ENCODE data around the gene GLRX5. TPM values are rescaled to one million over a fixed set of nuclear protein-coding genes. Genes with fewer than 3 reads are reported as not detected.

The GLRX5 gene
- total RNA-seq, 1 donor from 2014 or later: 85.0 TPM

- Histone ChIP-seq H3K4me3 (no peak overlapping the region), H3K27ac (replicated peaks) (no peak overlapping the region), H3K9me3 (replicated peaks) (no peaks in the 10 kb centered on the region), H3K36me3 (no peaks in the 10 kb centered on the region), H3K4me1 (peaks cover 70% of the 10 kb centered on the region), H3K27me3 (ENCODE audit: low read depth) (no peaks in the 10 kb centered on the region)
- DNase-seq: no peak
- intact Hi-C loops (cut with micrococcal nuclease): no loop called here
- TF ChIP-seq CTCF (IDR thresholded peaks at IDR 0.05; ENCODE audit: borderline replicate concordance): no peak
These were observed 41.3 kb upstream of the GLRX5 start for GRCh38 chr14:95493503-95493902.

- no peak for TF ChIP-seq CTCF (IDR thresholded peaks at IDR 0.05; ENCODE audit: borderline replicate concordance)
- Histone ChIP-seq H3K4me3 (no peak overlapping the region), H3K9me3 (replicated peaks) (no peaks in the 10 kb centered on the region), H3K27ac (replicated peaks) (no peak overlapping the region), H3K27me3 (ENCODE audit: low read depth) (no peaks in the 10 kb centered on the region), H3K4me1 (peaks cover 71% of the 10 kb centered on the region), H3K36me3 (no peaks in the 10 kb centered on the region)
- intact Hi-C loops (cut with micrococcal nuclease): no loop called here
- DNase-seq: no peak
These were observed 40.9 kb upstream of the GLRX5 start for GRCh38 chr14:95493976-95494375.

- TF ChIP-seq CTCF (IDR thresholded peaks at IDR 0.05; ENCODE audit: borderline replicate concordance): no peak
- no peaks in the 10 kb centered on the region for H3K27me3 ChIP-seq (ENCODE audit: low read depth)
- peaks cover 71% of the 10 kb centered on the region for H3K4me1 ChIP-seq
- no peaks in the 10 kb centered on the region for H3K9me3 ChIP-seq (replicated peaks)
- intact Hi-C loops (cut with micrococcal nuclease): no loop called here
- no peak overlapping the region for H3K4me3 ChIP-seq
- no peak for DNase-seq
- H3K27ac ChIP-seq (replicated peaks): no peak overlapping the region
- no peaks in the 10 kb centered on the region for H3K36me3 ChIP-seq
These were observed 40.4 kb upstream of the GLRX5 start for GRCh38 chr14:95494456-95494855.

- DNase-seq: no peak
- peaks cover 71% of the 10 kb centered on the region for H3K4me1 ChIP-seq
- H3K4me3 ChIP-seq: no peak overlapping the region
- peak overlapping the region; percentile 73 for H3K27ac ChIP-seq (replicated peaks)
- H3K27me3 ChIP-seq (ENCODE audit: low read depth): no peaks in the 10 kb centered on the region
- TF ChIP-seq CTCF (IDR thresholded peaks at IDR 0.05; ENCODE audit: borderline replicate concordance): no peak
- H3K36me3 ChIP-seq: no peaks in the 10 kb centered on the region
- intact Hi-C loops (cut with micrococcal nuclease): no loop called here
- no peaks in the 10 kb centered on the region for H3K9me3 ChIP-seq (replicated peaks)
These were observed 39.8 kb upstream of the GLRX5 start for GRCh38 chr14:95495076-95495475.

- peak overlapping the region; percentile 73 for H3K27ac ChIP-seq (replicated peaks)
- H3K4me1 ChIP-seq: peaks cover 71% of the 10 kb centered on the region
- no peaks in the 10 kb centered on the region for H3K27me3 ChIP-seq (ENCODE audit: low read depth)
- H3K4me3 ChIP-seq: no peak overlapping the region
- no peaks in the 10 kb centered on the region for H3K36me3 ChIP-seq
- intact Hi-C loops (cut with micrococcal nuclease): no loop called here
- no peaks in the 10 kb centered on the region for H3K9me3 ChIP-seq (replicated peaks)
- no peak for DNase-seq
- no peak for TF ChIP-seq CTCF (IDR thresholded peaks at IDR 0.05; ENCODE audit: borderline replicate concordance)
These were observed 39.3 kb upstream of the GLRX5 start for GRCh38 chr14:95495538-95496025.

Data from left ventricle myocardium inferior (tissue), 1 donor.